COLO668 (cell line): ENCODE data around the gene GBE1.

ENCODE experiments used
- DNase-seq: peaks from one replicate; lab custom pipeline; 2025; ENCODE audit not compliant: unreplicated experiment; lab: John Stamatoyannopoulos, UW

GBE1 gene

GRCh38 chr3:81476692-81477091 lies 284.8 kb downstream of the GBE1 start:
- no peak for DNase-seq

- DNase-seq: no peak
These were observed 288.7 kb downstream of the GBE1 start for GRCh38 chr3:81472600-81473362.

- DNase-seq: no peak
These were observed 290.7 kb downstream of the GBE1 start for GRCh38 chr3:81470524-81471278.

GRCh38 chr3:81468391-81468790 lies 293.1 kb downstream of the GBE1 start:
- DNase-seq: no peak

GRCh38 chr3:81466201-81466560 lies 295.3 kb downstream of the GBE1 start:
- DNase-seq: no peak

GRCh38 chr3:81465510-81466200 lies 295.8 kb downstream of the GBE1 start:
- DNase-seq: no peak

- no peak for DNase-seq
These were observed 297.7 kb downstream of the GBE1 start for GRCh38 chr3:81463781-81464180.

GRCh38 chr3:81462921-81463320 lies 298.5 kb downstream of the GBE1 start:
- peak; percentile 26 for DNase-seq

GRCh38 chr3:81459733-81460132 lies 301.7 kb downstream of the GBE1 start:
- no peak for DNase-seq

GRCh38 chr3:81452418-81452817 lies 309.0 kb downstream of the GBE1 start:
- no peak for DNase-seq

GRCh38 chr3:81451611-81452010 lies 309.8 kb downstream of the GBE1 start:
- DNase-seq: no peak

- DNase-seq: no peak
These were observed 310.3 kb downstream of the GBE1 start for GRCh38 chr3:81451140-81451539.

- DNase-seq: no peak
These were observed 314.6 kb downstream of the GBE1 start for GRCh38 chr3:81446806-81447205.

- no peak for DNase-seq
These were observed 315.7 kb downstream of the GBE1 start for GRCh38 chr3:81445712-81446111.

- DNase-seq: no peak
These were observed 316.5 kb downstream of the GBE1 start for GRCh38 chr3:81444817-81445460.

GRCh38 chr3:81443958-81444357 lies 317.5 kb downstream of the GBE1 start:
- no peak for DNase-seq

GRCh38 chr3:81443457-81443782 lies 318.0 kb downstream of the GBE1 start:
- DNase-seq: no peak

- no peak for DNase-seq
These were observed 318.5 kb downstream of the GBE1 start for GRCh38 chr3:81442758-81443456.

- no peak for DNase-seq
These were observed 320.8 kb downstream of the GBE1 start for GRCh38 chr3:81440661-81441060.
